HG02840 (cell line): ENCODE data around the gene PCED1B.
"Not testable (repeated sequence)": the region's sequence is repeated elsewhere in the genome, so short reads cannot be mapped to it uniquely, and the experiment has no call there.

Source experiments
- ATAC-seq: cut with Tn5 transposase; IDR thresholded peaks from one replicate; pipeline ENCODE4 v1.9.1; 2021; ENCODE audit warnings: mild to moderate bottlenecking, moderate library complexity, moderate number of reproducible peaks; ENCODE audit not compliant: unreplicated experiment, low FRiP score

Gene PCED1B

GRCh38 chr12:47079468-47079980, at the start of gene PCED1B, which contains the start of gene AMIGO2:
Gene PCED1B (plus strand): TSS chr12:47079621. CDS start chr12:47235064, 155,443 bp downstream.
Gene AMIGO2 (minus strand): TSS chr12:47079959. CDS start chr12:47079002, 957 bp downstream.
- ATAC-seq = peak; percentile 45

GRCh38 chr12:47029903-47030302, 49.5 kb upstream of the PCED1B start:
- ATAC-seq = no peak

- no peak for ATAC-seq
Measured at GRCh38 chr12:47032644-47033043, 46.8 kb upstream of the PCED1B start.

GRCh38 chr12:47033081-47033480, 46.3 kb upstream of the PCED1B start:
- no peak for ATAC-seq

GRCh38 chr12:47033789-47034555, 45.4 kb upstream of the PCED1B start:
- no peak for ATAC-seq

GRCh38 chr12:47034661-47035060, 44.8 kb upstream of the PCED1B start:
- ATAC-seq = no peak

- ATAC-seq = no peak
Measured at GRCh38 chr12:47035484-47035883, 43.9 kb upstream of the PCED1B start.

- ATAC-seq = no peak
Measured at GRCh38 chr12:47038270-47038748, 41.1 kb upstream of the PCED1B start.

- no peak for ATAC-seq
Measured at GRCh38 chr12:47039079-47039478, 40.3 kb upstream of the PCED1B start.

- no peak for ATAC-seq
Measured at GRCh38 chr12:47039756-47040155, 39.7 kb upstream of the PCED1B start.

- ATAC-seq = no peak
Measured at GRCh38 chr12:47041327-47041726, 38.1 kb upstream of the PCED1B start.

- ATAC-seq = no peak
Measured at GRCh38 chr12:47048541-47048940, 30.9 kb upstream of the PCED1B start.

- not testable (repeated sequence) for ATAC-seq
Measured at GRCh38 chr12:47051291-47051690, 28.1 kb upstream of the PCED1B start.

- ATAC-seq = no peak
Measured at GRCh38 chr12:47052274-47052673, 27.1 kb upstream of the PCED1B start.

- no peak for ATAC-seq
Measured at GRCh38 chr12:47053961-47054360, 25.5 kb upstream of the PCED1B start.

GRCh38 chr12:47054659-47055058, 24.8 kb upstream of the PCED1B start:
- no peak for ATAC-seq

GRCh38 chr12:47055856-47056255, 23.6 kb upstream of the PCED1B start:
- not testable (repeated sequence) for ATAC-seq

GRCh38 chr12:47056944-47057343, 22.5 kb upstream of the PCED1B start:
- not testable (repeated sequence) for ATAC-seq

- not testable (repeated sequence) for ATAC-seq
Measured at GRCh38 chr12:47058640-47059039, 20.8 kb upstream of the PCED1B start.

GRCh38 chr12:47065546-47065945, 13.9 kb upstream of the PCED1B start:
- ATAC-seq = no peak

- ATAC-seq = no peak
Measured at GRCh38 chr12:47066278-47067025, 13.0 kb upstream of the PCED1B start.
